ENCODE data around the gene SEC14L6.

Gene SEC14L6

GRCh38 chr22:30514252-30514651 lies 32.3 kb downstream of the SEC14L6 start:
- no peak for DNase-seq
- Histone ChIP-seq H3K4me2 (ENCODE audit: insufficient read depth, low read length) (no peak overlapping the region), H4K20me1 (ENCODE audit: insufficient read depth, low read length) (no peaks in the 10 kb centered on the region), H3K36me3 (ENCODE audit: insufficient read depth, low read length) (no peaks in the 10 kb centered on the region), H3K4me1 (ENCODE audit: insufficient read depth, low read length) (no peaks in the 10 kb centered on the region), H3K27ac (ENCODE audit: low read length) (no peak overlapping the region), H3K4me3 (ENCODE audit: low read depth in 1 of 2, low read length in 2 of 2) (no peak overlapping the region), H3K9me3 (ENCODE audit: insufficient read depth, low read length, severe bottlenecking) (no peaks in the 10 kb centered on the region), H3K27me3 (ENCODE audit: insufficient read depth, low read length, poor library complexity) (peaks cover 3% of the 10 kb centered on the region), H3K9ac (ENCODE audit: low read depth, low read length) (no peak overlapping the region), H2AFZ (ENCODE audit: low read depth, low read length) (no peak overlapping the region), H3K79me2 (ENCODE audit: insufficient read depth, low read length) (no peaks in the 10 kb centered on the region)
- ATAC-seq (ENCODE audit: insufficient read depth, low read depth), result no peak
- TF ChIP-seq EZH2 (IDR thresholded peaks at IDR 0.05; ENCODE audit: borderline replicate concordance, low read depth, low read length, severe bottlenecking), result no peak
- TF ChIP-seq CTCF (IDR thresholded peaks at IDR 0.05; ENCODE audit: borderline replicate concordance, extremely low read depth, low read length, poor library complexity, severe bottlenecking), result no peak

- Histone ChIP-seq H3K4me1 (ENCODE audit: insufficient read depth, low read length) (no peaks in the 10 kb centered on the region), H3K4me3 (ENCODE audit: low read depth in 1 of 2, low read length in 2 of 2) (no peak overlapping the region), H3K9me3 (ENCODE audit: insufficient read depth, low read length, severe bottlenecking) (no peaks in the 10 kb centered on the region), H3K4me2 (ENCODE audit: insufficient read depth, low read length) (no peak overlapping the region), H3K9ac (ENCODE audit: low read depth, low read length) (no peak overlapping the region), H2AFZ (ENCODE audit: low read depth, low read length) (no peak overlapping the region), H3K27ac (ENCODE audit: low read length) (no peak overlapping the region), H3K36me3 (ENCODE audit: insufficient read depth, low read length) (no peaks in the 10 kb centered on the region), H3K27me3 (ENCODE audit: insufficient read depth, low read length, poor library complexity) (peaks cover 3% of the 10 kb centered on the region), H3K79me2 (ENCODE audit: insufficient read depth, low read length) (no peaks in the 10 kb centered on the region), H4K20me1 (ENCODE audit: insufficient read depth, low read length) (no peaks in the 10 kb centered on the region)
- TF ChIP-seq CTCF (IDR thresholded peaks at IDR 0.05; ENCODE audit: borderline replicate concordance, extremely low read depth, low read length, poor library complexity, severe bottlenecking), result no peak
- no peak for TF ChIP-seq EZH2 (IDR thresholded peaks at IDR 0.05; ENCODE audit: borderline replicate concordance, low read depth, low read length, severe bottlenecking)
- ATAC-seq (ENCODE audit: insufficient read depth, low read depth), result no peak
- DNase-seq, result no peak
Observed at GRCh38 chr22:30513462-30513861, 33.1 kb downstream of the SEC14L6 start.

GRCh38 chr22:30511911-30512310 lies 34.6 kb downstream of the SEC14L6 start:
- H3K27ac ChIP-seq (ENCODE audit: low read length), result no peak overlapping the region
- H3K9ac ChIP-seq (ENCODE audit: low read depth, low read length), result no peak overlapping the region
- no peaks in the 10 kb centered on the region for H4K20me1 ChIP-seq (ENCODE audit: insufficient read depth, low read length)
- H3K9me3 ChIP-seq (ENCODE audit: insufficient read depth, low read length, severe bottlenecking), result no peaks in the 10 kb centered on the region
- H3K4me1 ChIP-seq (ENCODE audit: insufficient read depth, low read length), result no peaks in the 10 kb centered on the region
- no peaks in the 10 kb centered on the region for H3K79me2 ChIP-seq (ENCODE audit: insufficient read depth, low read length)
- H3K36me3 ChIP-seq (ENCODE audit: insufficient read depth, low read length), result no peaks in the 10 kb centered on the region
- H3K27me3 ChIP-seq (ENCODE audit: insufficient read depth, low read length, poor library complexity), result peaks cover 3% of the 10 kb centered on the region
- no peak overlapping the region for H3K4me3 ChIP-seq (ENCODE audit: low read depth in 1 of 2, low read length in 2 of 2)
- DNase-seq (no peak), ATAC-seq (ENCODE audit: insufficient read depth, low read depth) (no peak)
- no peak overlapping the region for H2AFZ ChIP-seq (ENCODE audit: low read depth, low read length)
- no peak for TF ChIP-seq EZH2 (IDR thresholded peaks at IDR 0.05; ENCODE audit: borderline replicate concordance, low read depth, low read length, severe bottlenecking)
- TF ChIP-seq CTCF (IDR thresholded peaks at IDR 0.05; ENCODE audit: borderline replicate concordance, extremely low read depth, low read length, poor library complexity, severe bottlenecking), result no peak
- H3K4me2 ChIP-seq (ENCODE audit: insufficient read depth, low read length), result no peak overlapping the region

- H3K4me1 ChIP-seq (ENCODE audit: insufficient read depth, low read length), result no peaks in the 10 kb centered on the region
- no peak overlapping the region for H2AFZ ChIP-seq (ENCODE audit: low read depth, low read length)
- no peaks in the 10 kb centered on the region for H3K36me3 ChIP-seq (ENCODE audit: insufficient read depth, low read length)
- H3K79me2 ChIP-seq (ENCODE audit: insufficient read depth, low read length), result no peaks in the 10 kb centered on the region
- H3K9ac ChIP-seq (ENCODE audit: low read depth, low read length), result no peak overlapping the region
- no peak overlapping the region for H3K4me3 ChIP-seq (ENCODE audit: low read depth in 1 of 2, low read length in 2 of 2)
- DNase-seq, result no peak
- peaks cover 3% of the 10 kb centered on the region for H3K27me3 ChIP-seq (ENCODE audit: insufficient read depth, low read length, poor library complexity)
- H3K27ac ChIP-seq (ENCODE audit: low read length), result no peak overlapping the region
- TF ChIP-seq EZH2 (IDR thresholded peaks at IDR 0.05; ENCODE audit: borderline replicate concordance, low read depth, low read length, severe bottlenecking) (no peak), CTCF (IDR thresholded peaks at IDR 0.05; ENCODE audit: borderline replicate concordance, extremely low read depth, low read length, poor library complexity, severe bottlenecking) (no peak)
- ATAC-seq (ENCODE audit: insufficient read depth, low read depth), result no peak
- H3K4me2 ChIP-seq (ENCODE audit: insufficient read depth, low read length), result no peak overlapping the region
- no peaks in the 10 kb centered on the region for H4K20me1 ChIP-seq (ENCODE audit: insufficient read depth, low read length)
- no peaks in the 10 kb centered on the region for H3K9me3 ChIP-seq (ENCODE audit: insufficient read depth, low read length, severe bottlenecking)
Observed at GRCh38 chr22:30511109-30511508, 35.4 kb downstream of the SEC14L6 start.

All from DND-41 (cell line).